Effector CD8-positive, alpha-beta T cell (primary cell): ENCODE results near the gene BANP.
"Not testable (repeated sequence)": the region's sequence is repeated elsewhere in the genome, so short reads cannot be mapped to it uniquely, and the experiment has no call there.

ENCODE experiments used
- DNase-seq: peaks from one replicate; lab custom pipeline; 2025; lab: John Stamatoyannopoulos, UW

Gene BANP

GRCh38 chr16:88014954-88015805, 63.9 kb downstream of the BANP start:
- DNase-seq = no peak

DNA sequence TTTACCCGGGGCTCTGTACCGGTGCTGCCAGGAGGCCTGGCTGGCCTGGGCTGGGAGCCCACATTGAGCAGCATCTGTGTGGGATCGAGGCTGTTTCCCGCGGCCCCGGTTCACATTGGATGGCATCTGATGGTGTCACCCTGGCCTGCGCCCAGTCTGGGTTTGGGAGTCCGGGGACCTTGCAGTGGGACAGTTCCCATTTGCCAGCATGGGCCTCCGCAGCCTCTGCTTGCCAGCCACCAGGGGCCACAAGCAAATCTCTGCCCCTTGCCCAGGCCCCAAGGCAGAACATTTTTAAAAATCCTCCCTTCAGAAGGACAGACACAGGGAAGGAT, 64.5 kb downstream of the BANP start:
- DNase-seq = no peak

- DNase-seq = not testable (repeated sequence)
Measured at GRCh38 chr16:88016386-88016785, 65.2 kb downstream of the BANP start.

DNA sequence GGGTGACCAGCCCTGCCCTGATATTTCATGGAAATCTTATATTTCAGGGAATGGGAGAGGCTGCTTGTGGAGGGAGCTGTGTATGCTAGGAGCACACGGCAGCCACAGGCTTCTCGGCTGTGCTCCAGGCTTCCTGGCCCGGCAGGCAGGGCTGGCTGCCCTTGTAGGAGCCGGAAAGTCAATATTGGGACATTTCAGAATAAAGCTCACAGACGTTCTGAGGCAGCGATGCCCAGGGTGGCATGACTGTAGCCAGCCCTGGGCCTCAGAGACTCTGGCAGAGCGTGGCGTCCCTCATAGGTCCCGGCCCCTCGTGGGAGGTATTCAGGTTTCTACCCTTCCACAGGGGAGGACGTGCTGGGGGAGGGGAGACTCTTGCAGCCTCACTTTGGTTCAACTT, 65.7 kb downstream of the BANP start:
- DNase-seq = no peak

DNA sequence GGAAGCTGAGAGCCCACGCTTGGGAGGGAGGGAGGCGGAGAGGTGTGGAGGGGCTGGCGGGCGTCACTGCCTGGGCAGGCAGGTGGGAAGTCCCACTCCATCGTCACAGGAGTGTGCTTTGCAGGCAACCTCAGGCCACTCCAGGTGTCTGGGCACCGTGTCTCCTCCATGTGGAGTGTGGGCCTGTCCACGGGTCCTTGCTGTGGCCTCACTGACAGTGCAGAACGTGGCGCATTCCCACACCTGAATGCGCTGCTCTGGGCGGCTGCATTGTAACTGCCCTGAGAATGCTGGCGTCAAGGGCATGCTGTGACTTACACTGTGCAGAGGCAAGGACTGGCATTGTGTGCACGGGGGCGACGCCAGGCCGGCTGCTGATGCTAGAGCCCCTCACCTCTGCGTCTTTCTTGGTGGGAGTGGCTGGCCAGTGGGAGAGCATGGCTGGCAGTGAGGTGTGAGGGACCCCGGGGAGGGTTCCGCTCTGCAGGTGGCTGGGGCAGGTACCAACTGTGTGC, 66.4 kb downstream of the BANP start:
- no peak for DNase-seq

- DNase-seq = not testable (repeated sequence)
Measured at GRCh38 chr16:88018382-88018781, 67.1 kb downstream of the BANP start.

DNA sequence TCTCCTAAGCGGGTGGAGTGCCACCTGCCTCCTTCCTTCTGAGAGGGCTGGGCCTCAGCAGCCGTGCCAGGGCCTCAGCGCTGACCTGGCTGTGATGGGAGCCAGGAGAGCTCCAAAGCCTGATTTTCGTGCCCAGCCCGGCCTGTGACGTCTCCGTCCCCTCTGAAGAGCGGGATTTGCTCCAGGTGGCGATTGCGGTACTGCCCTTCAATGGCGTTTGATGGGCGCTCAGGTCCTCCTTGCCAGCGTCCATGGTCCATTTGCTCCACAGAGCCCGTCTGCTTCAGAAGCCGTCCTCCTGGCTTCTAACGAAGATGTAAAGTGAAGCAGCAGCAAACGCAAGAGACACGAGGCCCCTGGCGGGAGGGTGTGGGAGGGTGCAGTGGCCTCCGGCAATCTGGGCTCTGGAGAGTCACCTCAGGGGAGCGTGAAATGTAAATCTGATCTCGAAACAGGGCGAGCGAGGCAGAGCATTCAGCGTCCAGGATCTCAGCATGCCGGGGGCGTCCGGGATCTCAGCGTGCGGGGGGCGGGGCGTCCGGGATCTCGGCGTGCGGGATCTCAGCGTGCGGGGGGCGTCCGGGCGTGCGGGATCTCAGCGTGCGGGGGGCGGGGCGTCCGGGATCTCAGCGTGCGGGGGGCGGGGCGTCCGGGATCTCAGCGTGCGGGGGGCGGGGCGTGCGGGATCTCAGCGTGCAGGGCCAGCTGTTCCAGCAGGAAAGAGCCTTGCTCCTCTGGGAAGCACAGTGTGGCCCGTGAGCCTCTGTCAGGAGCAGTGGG, 68.0 kb downstream of the BANP start:
- DNase-seq = not testable (repeated sequence)

GRCh38 chr16:88019821-88020515, 68.7 kb downstream of the BANP start:
- DNase-seq = no peak

DNA sequence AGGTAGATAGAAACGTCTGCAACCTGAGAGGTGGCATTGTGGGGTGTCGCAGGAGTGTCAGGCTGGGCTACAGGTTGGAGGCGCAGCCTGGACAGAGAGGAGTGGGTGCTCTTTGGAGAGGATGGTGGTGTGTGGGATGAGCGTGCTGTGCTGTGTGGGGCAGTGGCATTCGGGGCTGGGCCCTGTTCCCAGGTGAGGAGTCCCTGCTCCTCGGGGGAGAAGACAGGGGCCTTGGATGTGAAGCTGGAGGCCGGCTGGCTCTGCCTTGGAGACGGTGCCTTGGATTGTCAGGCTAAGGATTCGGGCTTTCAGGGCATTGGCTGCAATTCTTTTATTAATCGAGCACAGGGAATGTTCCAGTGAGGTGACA, 69.3 kb downstream of the BANP start:
- no peak for DNase-seq

- DNase-seq = not testable (repeated sequence)
Measured at GRCh38 chr16:88021041-88021970, 70.1 kb downstream of the BANP start.

DNA sequence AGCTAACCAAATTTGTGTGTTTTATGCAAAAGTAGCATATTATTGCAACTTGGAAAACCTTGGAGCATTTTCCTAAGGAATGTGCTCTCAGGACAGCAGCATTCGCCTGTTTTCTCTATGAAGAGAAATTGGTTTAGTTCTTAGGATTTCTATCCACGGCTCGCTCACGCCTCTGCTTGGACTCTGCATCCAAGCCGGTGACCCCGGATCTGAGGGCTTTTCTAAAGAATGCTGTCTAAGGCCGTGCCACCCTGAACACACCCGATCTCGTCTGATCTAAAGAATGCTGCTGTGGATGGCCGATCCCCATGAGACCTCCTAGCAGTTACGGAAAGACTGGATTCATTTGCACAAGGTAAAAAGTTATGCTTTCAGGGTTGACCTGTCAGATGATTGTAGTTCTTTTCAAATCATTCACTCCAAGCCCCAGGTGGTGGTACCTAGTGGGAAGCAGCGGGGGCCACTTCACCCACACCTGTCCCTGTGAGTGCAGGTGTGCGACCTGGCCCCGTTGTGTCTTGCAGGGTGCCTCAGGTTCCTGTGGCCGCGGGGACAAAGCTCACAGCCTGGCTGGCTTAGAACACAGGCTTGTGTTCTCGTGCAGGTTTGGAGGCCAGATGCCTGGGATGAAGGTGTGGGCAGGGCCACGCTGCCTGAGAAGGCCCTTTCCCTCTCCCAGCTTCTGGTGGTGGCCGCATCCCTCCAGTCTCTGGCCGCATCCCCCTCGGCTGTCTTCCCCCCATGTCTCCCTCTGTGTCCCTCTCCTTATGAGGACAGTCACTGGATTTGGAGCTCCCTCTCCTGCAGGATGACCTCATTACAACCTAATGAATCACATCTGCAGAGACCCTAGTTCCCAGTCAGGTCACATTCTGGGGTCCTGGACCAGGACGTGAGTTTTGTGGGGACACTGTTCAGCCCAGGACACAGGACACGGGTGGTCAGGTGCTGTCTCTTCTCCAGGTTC, 71.1 kb downstream of the BANP start:
- DNase-seq = no peak

GRCh38 chr16:88023366-88023765, 72.1 kb downstream of the BANP start:
- DNase-seq = no peak

GRCh38 chr16:88023786-88024185, 72.6 kb downstream of the BANP start:
- no peak for DNase-seq

GRCh38 chr16:88024491-88025085, 73.4 kb downstream of the BANP start:
- DNase-seq = not testable (repeated sequence)

DNA sequence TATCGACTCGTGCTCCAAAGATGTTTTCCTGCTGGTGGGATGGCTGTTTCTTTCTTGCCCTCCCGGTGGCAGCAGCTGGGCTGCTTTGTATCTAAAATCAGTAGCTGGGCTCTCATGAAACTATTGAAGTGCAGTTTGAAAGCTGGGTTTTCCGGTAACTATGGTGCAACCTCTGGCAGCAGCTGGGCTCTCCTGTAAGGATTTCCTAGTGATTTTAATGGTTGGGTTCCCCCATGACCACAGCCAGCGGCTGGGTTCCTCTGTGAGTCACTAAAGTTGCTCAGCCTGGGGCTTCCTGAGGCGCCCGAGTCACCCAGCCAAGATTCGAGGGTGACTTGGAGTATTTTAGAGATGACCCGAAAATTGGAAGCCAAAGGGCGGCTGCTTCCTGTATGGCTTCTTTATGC, 73.9 kb downstream of the BANP start:
- not testable (repeated sequence) for DNase-seq

GRCh38 chr16:88025828-88026555, 74.8 kb downstream of the BANP start:
- not testable (repeated sequence) for DNase-seq

GRCh38 chr16:88026964-88027938, 76.0 kb downstream of the BANP start:
- no peak for DNase-seq
